Activated CD4-positive, alpha-beta memory T cell treated with anti-CD3 and anti-CD28 coated beads for 36 hours (primary cell): ENCODE data around the gene TAF11L14. TPM values are rescaled to one million over a fixed set of nuclear protein-coding genes. Genes with fewer than 3 reads are reported as not detected.
"Not testable (repeated sequence)": the region's sequence is repeated elsewhere in the genome, so short reads cannot be mapped to it uniquely, and the experiment has no call there.

ENCODE experiments used
- CTCF ChIA-PET: fragments of 350-600 bp; sonication (Branson Sonifier 250); formaldehyde crosslinking; loops from one replicate; lab custom pipeline; 2021; ENCODE audit warnings: antibody characterized with exemption, inconsistent platforms; lab: Charles Lee
- POLR2A ChIA-PET: fragments of 350-600 bp; sonication (Branson Sonifier 250); formaldehyde crosslinking; loops from one replicate; lab custom pipeline; 2021; ENCODE audit warnings: antibody characterized with exemption; lab: Charles Lee
- DNase-seq: peaks from one replicate; pipeline ENCODE4 v3.0.0-alpha.2; 2020
- H3K27ac Mint-ChIP-seq: one replicate; pipeline ENCODE4 v1.8.0; 2021; ENCODE audit warnings: mixed read lengths
- H3K27me3 Mint-ChIP-seq: one replicate; pipeline ENCODE4 v1.8.0; 2021; ENCODE audit warnings: mixed read lengths
- H3K36me3 Mint-ChIP-seq: one replicate; pipeline ENCODE4 v1.8.0; 2021; ENCODE audit warnings: mixed read lengths
- H3K4me1 Mint-ChIP-seq: one replicate; pipeline ENCODE4 v1.8.0; 2021; ENCODE audit warnings: low read depth, mixed read lengths
- H3K4me3 Mint-ChIP-seq: one replicate; pipeline ENCODE4 v1.8.0; 2021; ENCODE audit warnings: mild to moderate bottlenecking, mixed read lengths
- H3K9me3 Mint-ChIP-seq: one replicate; pipeline ENCODE4 v1.8.0; 2021; ENCODE audit warnings: mixed read lengths
- intact Hi-C: fragments of 100-400 bp; cut with micrococcal nuclease; formaldehyde crosslinking; loops from one replicate; pipeline ENCODE4 v1.15.1; 2023
- total RNA-seq, 2 experiments: library from RNA; stranded (reverse); gene quantifications; one replicate each; pipeline ENCODE4 v1.2.3, GENCODE V29; 2021

TAF11L14 gene
- total RNA-seq, 2 experiments from 2014 or later: not detected

- H3K4me3 Mint-ChIP-seq, intact Hi-C loops, H3K27me3 Mint-ChIP-seq, POLR2A ChIA-PET, H3K36me3 Mint-ChIP-seq, H3K9me3 Mint-ChIP-seq, DNase-seq, H3K4me1 Mint-ChIP-seq, H3K27ac Mint-ChIP-seq, CTCF ChIA-PET: not testable (repeated sequence)
These were observed 2.5 kb upstream of the TAF11L14 start, which contains the start of gene TAF11L13 for GRCh38 chr5:17631788-17632187. TSS of gene TAF11L13 (plus strand) at chr5:17632088.

- DNase-seq, POLR2A ChIA-PET, intact Hi-C loops, CTCF ChIA-PET, H3K4me1 Mint-ChIP-seq, H3K4me3 Mint-ChIP-seq, H3K36me3 Mint-ChIP-seq, H3K27ac Mint-ChIP-seq, H3K27me3 Mint-ChIP-seq, H3K9me3 Mint-ChIP-seq: not testable (repeated sequence)
These were observed 15.0 kb downstream of the TAF11L14 start for GRCh38 chr5:17649232-17649631.

- H3K4me1 Mint-ChIP-seq, DNase-seq, intact Hi-C loops, POLR2A ChIA-PET, H3K27ac Mint-ChIP-seq, H3K36me3 Mint-ChIP-seq, H3K4me3 Mint-ChIP-seq, CTCF ChIA-PET, H3K27me3 Mint-ChIP-seq, H3K9me3 Mint-ChIP-seq: not testable (repeated sequence)
These were observed 21.0 kb downstream of the TAF11L14 start for GRCh38 chr5:17655201-17655759.

GRCh38 chr5:17655921-17656320 is 21.7 kb downstream of the TAF11L14 start:
- H3K9me3 Mint-ChIP-seq: peaks cover 8% of the 10 kb centered on the region
- intact Hi-C loops: no loop called here
- DNase-seq: no peak
- no peaks in the 10 kb centered on the region for H3K4me1 Mint-ChIP-seq
- H3K4me3 Mint-ChIP-seq: no peak overlapping the region
- H3K36me3 Mint-ChIP-seq: no peaks in the 10 kb centered on the region
- POLR2A ChIA-PET: no interaction called here
- CTCF ChIA-PET: no interaction called here
- H3K27ac Mint-ChIP-seq: no peak overlapping the region
- no peaks in the 10 kb centered on the region for H3K27me3 Mint-ChIP-seq

- ChIA-PET POLR2A (no interaction called here), CTCF (no interaction called here)
- Mint-ChIP-seq H3K36me3 (no peaks in the 10 kb centered on the region), H3K4me1 (no peaks in the 10 kb centered on the region), H3K9me3 (peaks cover 13% of the 10 kb centered on the region), H3K27me3 (no peaks in the 10 kb centered on the region), H3K27ac (no peak overlapping the region), H3K4me3 (no peak overlapping the region)
- DNase-seq: no peak
- intact Hi-C loops: no loop called here
These were observed 28.9 kb downstream of the TAF11L14 start for GRCh38 chr5:17663182-17663581.

- H3K4me1 Mint-ChIP-seq: no peaks in the 10 kb centered on the region
- no peaks in the 10 kb centered on the region for H3K27me3 Mint-ChIP-seq
- DNase-seq: no peak
- CTCF ChIA-PET: no interaction called here
- POLR2A ChIA-PET: no interaction called here
- no peak overlapping the region for H3K4me3 Mint-ChIP-seq
- H3K9me3 Mint-ChIP-seq: peaks cover 16% of the 10 kb centered on the region
- H3K27ac Mint-ChIP-seq: no peak overlapping the region
- H3K36me3 Mint-ChIP-seq: no peaks in the 10 kb centered on the region
- intact Hi-C loops: no loop called here
These were observed 31.6 kb downstream of the TAF11L14 start for GRCh38 chr5:17665836-17666235.

- no peak overlapping the region for H3K27ac Mint-ChIP-seq
- H3K9me3 Mint-ChIP-seq: peaks cover 18% of the 10 kb centered on the region
These were observed 32.5 kb downstream of the TAF11L14 start for GRCh38 chr5:17666726-17667235.

GRCh38 chr5:17670353-17670752 is 36.1 kb downstream of the TAF11L14 start:
- POLR2A ChIA-PET: no interaction called here

More at GRCh38 chr5:17666726-17667235, 32.5 kb downstream of the TAF11L14 start:
- CTCF ChIA-PET: no interaction called here
- Mint-ChIP-seq H3K27me3 (no peaks in the 10 kb centered on the region), H3K4me3 (no peak overlapping the region), H3K4me1 (no peaks in the 10 kb centered on the region), H3K36me3 (no peaks in the 10 kb centered on the region)
- POLR2A ChIA-PET: no interaction called here
- no peak for DNase-seq
- intact Hi-C loops: no loop called here

GRCh38 chr5:17678751-17679324 is 44.6 kb downstream of the TAF11L14 start:
- H3K4me3 Mint-ChIP-seq: no peak overlapping the region
- CTCF ChIA-PET: no interaction called here
- no peaks in the 10 kb centered on the region for H3K4me1 Mint-ChIP-seq
- no peaks in the 10 kb centered on the region for H3K27me3 Mint-ChIP-seq
- H3K9me3 Mint-ChIP-seq: peaks cover 3% of the 10 kb centered on the region
- DNase-seq: no peak
- intact Hi-C loops: no loop called here
- POLR2A ChIA-PET: no interaction called here
- H3K27ac Mint-ChIP-seq: no peak overlapping the region
- no peaks in the 10 kb centered on the region for H3K36me3 Mint-ChIP-seq

More at GRCh38 chr5:17670353-17670752, 36.1 kb downstream of the TAF11L14 start:
- intact Hi-C loops: no loop called here
- H3K27me3 Mint-ChIP-seq: no peaks in the 10 kb centered on the region
- H3K4me3 Mint-ChIP-seq: no peak overlapping the region
- no peak for DNase-seq
- CTCF ChIA-PET: no interaction called here
- no peaks in the 10 kb centered on the region for H3K36me3 Mint-ChIP-seq
- peaks cover 28% of the 10 kb centered on the region for H3K9me3 Mint-ChIP-seq
- H3K4me1 Mint-ChIP-seq: no peaks in the 10 kb centered on the region
- no peak overlapping the region for H3K27ac Mint-ChIP-seq

- intact Hi-C loops: no loop called here
These were observed 45.4 kb downstream of the TAF11L14 start for GRCh38 chr5:17679597-17680203.

GRCh38 chr5:17680737-17681136 is 46.5 kb downstream of the TAF11L14 start:
- POLR2A ChIA-PET: no interaction called here
- no peak for DNase-seq
- Mint-ChIP-seq H3K27me3 (no peaks in the 10 kb centered on the region), H3K4me1 (no peaks in the 10 kb centered on the region), H3K27ac (no peak overlapping the region), H3K36me3 (no peaks in the 10 kb centered on the region), H3K9me3 (no peaks in the 10 kb centered on the region), H3K4me3 (no peak overlapping the region)
- intact Hi-C loops: no loop called here
- CTCF ChIA-PET: no interaction called here

More at GRCh38 chr5:17679597-17680203, 45.4 kb downstream of the TAF11L14 start:
- H3K36me3 Mint-ChIP-seq: no peaks in the 10 kb centered on the region
- no peaks in the 10 kb centered on the region for H3K4me1 Mint-ChIP-seq
- H3K27ac Mint-ChIP-seq: no peak overlapping the region
- H3K27me3 Mint-ChIP-seq: no peaks in the 10 kb centered on the region
- ChIA-PET CTCF (no interaction called here), POLR2A (no interaction called here)
- DNase-seq: no peak
- peaks cover 3% of the 10 kb centered on the region for H3K9me3 Mint-ChIP-seq
- no peak overlapping the region for H3K4me3 Mint-ChIP-seq
